Kidney glomerular epithelial cell (primary cell): ENCODE measurements around the gene BOD1L2.

Experiments used
- DNase-seq: peaks from one replicate; lab custom pipeline; 2025; lab: John Stamatoyannopoulos, UW

BOD1L2 gene

GRCh38 chr18:57146956-57147636 lies at the start of gene BOD1L2:
TSS of gene BOD1L2 (plus strand) at chr18:57147087. CDS start at chr18:57147313, 226 bp downstream.
- DNase-seq: no peak

- peak; percentile 33 for DNase-seq
These were observed 39.6 kb upstream of the BOD1L2 start for GRCh38 chr18:57107140-57107832.

- DNase-seq: no peak
These were observed 36.6 kb upstream of the BOD1L2 start for GRCh38 chr18:57110290-57110689.

- no peak for DNase-seq
These were observed 33.0 kb upstream of the BOD1L2 start for GRCh38 chr18:57113799-57114420.

- DNase-seq: no peak
These were observed 30.2 kb upstream of the BOD1L2 start for GRCh38 chr18:57116598-57117132.

GRCh38 chr18:57121542-57122112 lies 25.3 kb upstream of the BOD1L2 start:
- no peak for DNase-seq

GRCh38 chr18:57122936-57123510 lies 23.9 kb upstream of the BOD1L2 start:
- no peak for DNase-seq

- no peak for DNase-seq
These were observed 21.3 kb upstream of the BOD1L2 start for GRCh38 chr18:57125627-57126026.

GRCh38 chr18:57128220-57128932 lies 18.5 kb upstream of the BOD1L2 start:
- DNase-seq: no peak

GRCh38 chr18:57131101-57131500 lies 15.8 kb upstream of the BOD1L2 start:
- no peak for DNase-seq

GRCh38 chr18:57131782-57132181 lies 15.1 kb upstream of the BOD1L2 start:
- no peak for DNase-seq

GRCh38 chr18:57134618-57135135 lies 12.2 kb upstream of the BOD1L2 start:
- DNase-seq: peak; percentile 2

- no peak for DNase-seq
These were observed 11.2 kb upstream of the BOD1L2 start for GRCh38 chr18:57135699-57136098.

GRCh38 chr18:57137847-57138246 lies 9.0 kb upstream of the BOD1L2 start:
- no peak for DNase-seq

GRCh38 chr18:57141208-57142129 lies 5.4 kb upstream of the BOD1L2 start:
- DNase-seq: no peak

GRCh38 chr18:57142324-57142723 lies 4.6 kb upstream of the BOD1L2 start:
- DNase-seq: no peak

GRCh38 chr18:57143265-57143664 lies 3.6 kb upstream of the BOD1L2 start:
- DNase-seq: no peak

GRCh38 chr18:57148263-57148662 lies 1.4 kb downstream of the BOD1L2 start:
- no peak for DNase-seq

- no peak for DNase-seq
These were observed 2.2 kb downstream of the BOD1L2 start for GRCh38 chr18:57149051-57149450.

- no peak for DNase-seq
These were observed 2.6 kb downstream of the BOD1L2 start for GRCh38 chr18:57149531-57149930.
